ENCODE data around the gene VEPH1. TPM values are rescaled to one million over a fixed set of nuclear protein-coding genes. Genes with fewer than 3 reads are reported as not detected.

VEPH1 gene
- total RNA-seq, 5 donors from 2014 or later (not counting 1 experiment from before 2014, with no cell fraction given) = 0.33 to 0.67 (median 0.35) TPM; not detected in 2

DNA sequence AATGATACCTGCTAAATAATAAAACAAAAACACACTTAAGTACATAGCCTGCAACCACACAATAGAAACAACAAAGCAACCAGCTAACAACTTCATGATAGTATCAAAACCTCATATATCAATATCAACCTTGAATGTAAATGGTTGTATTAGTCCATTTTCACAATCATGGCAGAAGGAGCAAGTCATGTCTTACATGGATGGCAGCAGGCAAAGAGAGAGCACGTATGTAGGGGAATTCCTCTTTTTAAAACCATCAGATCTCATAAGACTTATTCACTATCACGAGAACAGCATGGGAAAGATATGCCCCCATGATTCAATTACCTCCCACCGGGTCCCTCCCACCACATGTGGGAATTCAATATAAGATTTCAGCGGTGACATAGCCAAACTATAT is 111.1 kb downstream of the VEPH1 start:
- Mint-ChIP-seq H3K4me1 (no peaks in the 10 kb centered on the region), H3K27ac (no peak overlapping the region), H3K36me3 (peaks cover 3% of the 10 kb centered on the region), H3K4me3 (no peak overlapping the region), H3K27me3 (peaks cover 0 to 3% of the 10 kb centered on the region in 2 donors), H3K9me3 (peaks cover 3 to 9% (median 4%) of the 10 kb centered on the region in 3 donors)
- Histone ChIP-seq H3K27me3 (replicated peaks in 1 of 2; ENCODE audit: control insufficient read depth in 2 of 2, extremely low read depth in 1 of 2, insufficient read depth in 2 of 2, low read length in 1 of 2) (no peaks in the 10 kb centered on the region), H3K27ac (ENCODE audit: low read length) (no peak overlapping the region), H3K4me1 (ENCODE audit: control insufficient read depth in 1 of 2, extremely low read depth in 1 of 2, insufficient read depth in 2 of 2, low read length in 2 of 2) (no peaks in the 10 kb centered on the region), H3K36me3 (ENCODE audit: control insufficient read depth in 2 of 2, extremely low read depth in 1 of 2, insufficient read depth in 1 of 2, low read length in 1 of 2) (no peaks in the 10 kb centered on the region), H3K4me3 (ENCODE audit: control insufficient read depth in 1 of 2, extremely low read depth in 1 of 2, low read length in 1 of 2) (no peak overlapping the region), H3K9me3 (no peaks in the 10 kb centered on the region)
- ChIA-PET CTCF (interaction anchor here in 1 of 2 donors (0.6 kb wide), 1 partner anchor 192 kb away, joined by 3 read pairs; no protein-coding TSS in a partner anchor), POLR2A (no interaction called here)
- ATAC-seq (replicated peaks in 1 of 4) (no peak), DNase-seq (no peak)
- 100% methylated on average over 1 of the region's 4 CpGs for WGBS (ENCODE audit: insufficient coverage)

DNA sequence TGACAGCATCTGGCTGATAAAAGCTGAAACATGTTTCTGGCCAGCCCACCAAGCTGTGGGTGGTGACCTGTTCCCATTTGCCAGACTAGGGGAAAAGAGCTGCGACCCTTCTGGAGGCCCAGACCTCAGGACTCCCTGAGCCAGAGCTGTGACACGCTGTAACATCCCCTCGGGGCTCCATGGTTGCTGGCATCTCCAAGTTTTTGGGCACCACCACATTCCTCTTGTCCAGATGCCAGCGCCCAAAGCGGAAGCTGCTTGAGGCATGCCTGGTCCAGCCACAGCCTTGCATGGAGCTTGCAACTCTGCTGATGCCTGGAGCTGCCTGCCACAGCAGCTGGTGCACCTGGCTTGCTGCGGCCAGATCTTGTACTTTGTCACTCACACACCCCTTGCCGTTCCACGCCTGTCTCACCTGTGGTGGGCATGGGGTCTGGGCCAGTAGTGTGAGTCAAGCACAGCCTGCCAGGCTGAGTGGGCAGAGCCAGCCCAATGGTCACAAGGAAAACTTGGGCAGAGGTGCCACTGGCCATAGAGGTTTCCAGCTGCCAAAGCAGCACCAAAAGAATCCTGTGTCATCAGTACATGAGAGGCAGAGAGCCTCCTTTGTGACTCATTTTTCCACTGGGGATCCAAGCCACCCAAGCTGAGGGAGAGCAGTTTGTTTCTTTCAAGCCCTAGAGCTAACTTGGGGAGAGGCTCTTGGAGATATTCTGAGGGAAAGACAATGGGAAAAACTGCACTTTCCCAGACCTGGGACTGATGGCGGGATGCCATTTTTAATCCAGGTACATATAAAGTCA is 112.3 kb downstream of the VEPH1 start:
- CTCF ChIA-PET = no interaction called here
- Histone ChIP-seq H3K9me3 (no peaks in the 10 kb centered on the region), H3K4me1 (ENCODE audit: control insufficient read depth in 1 of 2, extremely low read depth in 1 of 2, insufficient read depth in 2 of 2, low read length in 2 of 2) (no peaks in the 10 kb centered on the region), H3K4me3 (ENCODE audit: control insufficient read depth in 1 of 2, extremely low read depth in 1 of 2, low read length in 1 of 2) (no peak overlapping the region), H3K27me3 (replicated peaks in 1 of 2; ENCODE audit: control insufficient read depth in 2 of 2, extremely low read depth in 1 of 2, insufficient read depth in 2 of 2, low read length in 1 of 2) (no peaks in the 10 kb centered on the region), H3K27ac (ENCODE audit: low read length) (no peak overlapping the region), H3K36me3 (ENCODE audit: control insufficient read depth in 2 of 2, extremely low read depth in 1 of 2, insufficient read depth in 1 of 2, low read length in 1 of 2) (no peaks in the 10 kb centered on the region)
- DNase-seq = no peak
- POLR2A ChIA-PET = no interaction called here
- ATAC-seq (replicated peaks in 1 of 4) = no peak
- H3K27me3 Mint-ChIP-seq = peaks cover 0 to under 1% of the 10 kb centered on the region in 2 donors
- peaks cover 3% of the 10 kb centered on the region for H3K36me3 Mint-ChIP-seq
- no peaks in the 10 kb centered on the region for H3K4me1 Mint-ChIP-seq
- H3K27ac Mint-ChIP-seq = no peak overlapping the region
- 76% methylated on average over 5 of the region's 9 CpGs for WGBS (ENCODE audit: insufficient coverage)
- H3K9me3 Mint-ChIP-seq = peaks cover 3 to 9% (median 4%) of the 10 kb centered on the region in 3 donors
- H3K4me3 Mint-ChIP-seq = no peak overlapping the region

DNA sequence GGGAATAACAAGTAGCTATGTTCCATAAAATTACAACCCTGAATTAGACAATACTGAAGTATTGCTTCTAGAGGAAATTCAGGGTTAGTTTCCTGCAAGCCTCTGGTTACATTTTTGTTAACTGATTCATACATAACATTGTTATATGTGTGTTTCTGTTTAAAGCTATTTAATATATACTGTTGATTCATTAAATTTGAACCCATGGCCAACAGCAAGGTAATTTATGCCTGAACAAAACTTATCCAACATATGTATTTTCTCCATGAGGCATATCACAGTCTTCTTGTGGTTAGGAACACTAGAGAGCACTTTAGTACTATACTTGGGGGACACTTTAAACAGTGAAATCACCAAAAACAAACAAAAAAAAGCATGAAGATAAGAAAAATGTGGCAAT is 114.2 kb downstream of the VEPH1 start:
- CTCF ChIA-PET = no interaction called here
- no peak overlapping the region for H3K4me3 ChIP-seq (ENCODE audit: control insufficient read depth in 1 of 2, extremely low read depth in 1 of 2, low read length in 1 of 2)
- DNase-seq (no peak), ATAC-seq (replicated peaks in 1 of 4) (no peak)
- Mint-ChIP-seq H3K27me3 (no peaks in the 10 kb centered on the region), H3K4me1 (no peaks in the 10 kb centered on the region), H3K4me3 (no peak overlapping the region), H3K36me3 (peaks cover 3% of the 10 kb centered on the region), H3K27ac (no peak overlapping the region), H3K9me3 (peaks cover 3 to 9% (median 4%) of the 10 kb centered on the region in 3 donors)
- no peaks in the 10 kb centered on the region for H3K9me3 ChIP-seq
- no peaks in the 10 kb centered on the region for H3K27me3 ChIP-seq (replicated peaks in 1 of 2; ENCODE audit: control insufficient read depth in 2 of 2, extremely low read depth in 1 of 2, insufficient read depth in 2 of 2, low read length in 1 of 2)
- H3K27ac ChIP-seq (ENCODE audit: low read length) = no peak overlapping the region
- H3K4me1 ChIP-seq (ENCODE audit: control insufficient read depth in 1 of 2, extremely low read depth in 1 of 2, insufficient read depth in 2 of 2, low read length in 2 of 2) = no peaks in the 10 kb centered on the region
- POLR2A ChIA-PET = no interaction called here
- no peaks in the 10 kb centered on the region for H3K36me3 ChIP-seq (ENCODE audit: control insufficient read depth in 2 of 2, extremely low read depth in 1 of 2, insufficient read depth in 1 of 2, low read length in 1 of 2)

DNA sequence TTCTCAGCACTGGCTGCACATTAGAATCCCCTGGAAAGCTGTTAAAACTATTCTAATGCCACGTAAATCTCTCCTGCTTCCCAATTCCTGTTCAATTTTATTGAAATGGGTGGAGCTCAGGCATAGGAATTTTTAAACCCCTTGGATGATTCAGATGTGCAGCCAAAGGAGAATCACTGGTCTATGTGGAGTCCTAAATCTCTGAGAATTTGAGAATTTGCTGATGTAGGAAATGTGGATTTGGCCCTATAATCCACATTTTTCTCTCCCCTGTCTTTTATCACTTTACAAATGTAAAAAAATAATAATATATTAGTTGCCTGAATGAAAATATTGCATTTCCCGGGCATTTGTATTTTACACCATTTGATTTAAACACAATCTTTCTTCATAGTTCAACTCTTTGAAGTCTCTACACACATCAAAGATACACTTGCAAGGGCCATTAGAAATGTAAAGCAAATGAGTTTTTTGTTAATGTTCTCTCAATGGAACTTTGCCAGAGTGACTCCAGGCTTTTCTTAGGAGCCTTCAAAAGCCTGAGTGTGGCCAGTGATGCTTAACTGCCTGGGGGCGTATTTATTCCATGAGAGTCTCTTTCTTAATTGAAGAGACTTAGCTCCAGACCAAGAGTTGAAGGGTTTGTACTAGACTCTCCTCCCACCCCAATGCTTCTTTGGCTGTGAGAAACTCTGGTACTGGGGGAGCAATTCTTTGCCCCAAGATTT is 115.3 kb downstream of the VEPH1 start:
- H3K36me3 ChIP-seq (ENCODE audit: control insufficient read depth in 2 of 2, extremely low read depth in 1 of 2, insufficient read depth in 1 of 2, low read length in 1 of 2) = no peaks in the 10 kb centered on the region
- no peak for DNase-seq
- no peaks in the 10 kb centered on the region for H3K27me3 ChIP-seq (replicated peaks in 1 of 2; ENCODE audit: control insufficient read depth in 2 of 2, extremely low read depth in 1 of 2, insufficient read depth in 2 of 2, low read length in 1 of 2)
- H3K4me3 ChIP-seq (ENCODE audit: control insufficient read depth in 1 of 2, extremely low read depth in 1 of 2, low read length in 1 of 2) = no peak overlapping the region
- ChIA-PET POLR2A (no interaction called here), CTCF (no interaction called here)
- H3K4me3 Mint-ChIP-seq = no peak overlapping the region
- no peaks in the 10 kb centered on the region for H3K27me3 Mint-ChIP-seq
- H3K4me1 Mint-ChIP-seq = no peaks in the 10 kb centered on the region
- no CpG with 5 or more reads among the region's 3 CpGs for WGBS (ENCODE audit: insufficient coverage)
- no peaks in the 10 kb centered on the region for H3K4me1 ChIP-seq (ENCODE audit: control insufficient read depth in 1 of 2, extremely low read depth in 1 of 2, insufficient read depth in 2 of 2, low read length in 2 of 2)
- H3K27ac Mint-ChIP-seq = no peak overlapping the region
- no peak for ATAC-seq (replicated peaks in 1 of 4)
- no peaks in the 10 kb centered on the region for H3K9me3 ChIP-seq
- no peak overlapping the region for H3K27ac ChIP-seq (ENCODE audit: low read length)
- peaks cover 3 to 9% (median 4%) of the 10 kb centered on the region in 3 donors for H3K9me3 Mint-ChIP-seq
- H3K36me3 Mint-ChIP-seq = peaks cover 3% of the 10 kb centered on the region

DNA sequence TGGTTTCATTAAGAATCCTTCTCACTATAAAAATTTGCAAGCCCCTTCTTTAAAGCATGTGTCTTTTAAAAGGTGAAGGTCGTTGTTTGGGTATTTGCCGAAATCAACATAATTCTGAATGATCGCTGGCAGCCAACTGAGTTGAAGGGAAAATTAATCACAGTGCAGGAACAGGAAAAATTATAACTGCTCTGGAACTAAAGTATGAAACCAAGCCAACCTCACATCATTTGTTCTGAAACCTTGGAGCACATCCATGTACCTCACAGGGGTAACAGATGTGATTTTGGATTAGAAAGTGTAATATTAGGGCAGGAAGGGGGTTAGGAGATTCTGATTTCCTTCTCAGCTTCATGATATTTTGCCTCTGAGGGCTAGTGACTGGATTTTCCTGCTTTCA is 118.7 kb downstream of the VEPH1 start:
- Histone ChIP-seq H3K27ac (ENCODE audit: low read length) (no peak overlapping the region), H3K27me3 (replicated peaks in 1 of 2; ENCODE audit: control insufficient read depth in 2 of 2, extremely low read depth in 1 of 2, insufficient read depth in 2 of 2, low read length in 1 of 2) (no peaks in the 10 kb centered on the region), H3K4me1 (ENCODE audit: control insufficient read depth in 1 of 2, extremely low read depth in 1 of 2, insufficient read depth in 2 of 2, low read length in 2 of 2) (no peaks in the 10 kb centered on the region), H3K36me3 (ENCODE audit: control insufficient read depth in 2 of 2, extremely low read depth in 1 of 2, insufficient read depth in 1 of 2, low read length in 1 of 2) (no peaks in the 10 kb centered on the region), H3K4me3 (ENCODE audit: control insufficient read depth in 1 of 2, extremely low read depth in 1 of 2, low read length in 1 of 2) (no peak overlapping the region), H3K9me3 (no peaks in the 10 kb centered on the region)
- POLR2A ChIA-PET = no interaction called here
- Mint-ChIP-seq H3K9me3 (no peaks in the 10 kb centered on the region), H3K27ac (no peak overlapping the region), H3K36me3 (peaks cover 3% of the 10 kb centered on the region), H3K27me3 (no peaks in the 10 kb centered on the region), H3K4me1 (no peaks in the 10 kb centered on the region), H3K4me3 (no peak overlapping the region)
- no peak for ATAC-seq (replicated peaks in 1 of 4)
- no peak for DNase-seq
- WGBS (ENCODE audit: insufficient coverage) = no CpG with 5 or more reads among the region's 3 CpGs
- CTCF ChIA-PET = no interaction called here

DNA sequence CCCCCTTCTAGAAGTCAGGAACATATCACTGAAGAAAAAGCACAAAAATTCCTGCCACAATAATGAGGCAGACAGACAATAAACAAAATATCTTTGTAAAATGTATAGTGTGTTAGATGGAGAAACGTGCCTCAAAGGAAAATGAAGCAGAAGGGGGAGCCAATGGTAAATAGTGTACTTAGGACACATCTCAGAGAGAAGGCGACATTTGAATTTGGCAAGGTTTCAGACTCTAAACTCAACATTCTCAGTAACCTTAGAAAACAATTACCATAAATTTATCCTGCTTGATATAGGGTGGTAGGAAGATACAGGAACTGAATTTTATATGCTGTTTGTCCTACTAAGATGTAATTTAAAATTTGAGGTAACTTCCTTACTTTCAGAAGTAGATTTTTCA is 119.2 kb downstream of the VEPH1 start:
- H3K27ac ChIP-seq (ENCODE audit: low read length) = no peak overlapping the region
- Mint-ChIP-seq H3K9me3 (no peaks in the 10 kb centered on the region), H3K36me3 (peaks cover 3% of the 10 kb centered on the region), H3K27me3 (no peaks in the 10 kb centered on the region), H3K4me3 (no peak overlapping the region), H3K27ac (no peak overlapping the region), H3K4me1 (no peaks in the 10 kb centered on the region)
- no CpG with 5 or more reads among the region's 2 CpGs for WGBS (ENCODE audit: insufficient coverage)
- H3K9me3 ChIP-seq = no peaks in the 10 kb centered on the region
- DNase-seq (no peak), ATAC-seq (replicated peaks in 1 of 4) (no peak)
- no peaks in the 10 kb centered on the region for H3K4me1 ChIP-seq (ENCODE audit: control insufficient read depth in 1 of 2, extremely low read depth in 1 of 2, insufficient read depth in 2 of 2, low read length in 2 of 2)
- no peaks in the 10 kb centered on the region for H3K36me3 ChIP-seq (ENCODE audit: control insufficient read depth in 2 of 2, extremely low read depth in 1 of 2, insufficient read depth in 1 of 2, low read length in 1 of 2)
- no peak overlapping the region for H3K4me3 ChIP-seq (ENCODE audit: control insufficient read depth in 1 of 2, extremely low read depth in 1 of 2, low read length in 1 of 2)
- ChIA-PET CTCF (no interaction called here), POLR2A (no interaction called here)
- H3K27me3 ChIP-seq (replicated peaks in 1 of 2; ENCODE audit: control insufficient read depth in 2 of 2, extremely low read depth in 1 of 2, insufficient read depth in 2 of 2, low read length in 1 of 2) = no peaks in the 10 kb centered on the region
